K562 (cell line): ENCODE data around the gene GNA14. TPM values are rescaled to one million over a fixed set of nuclear protein-coding genes. Genes with fewer than 3 reads are reported as not detected.

Experiments used
- CBX2 ChIP-seq: fragments of 200-600 bp; sonication (generic); IDR thresholded peaks from one replicate; pipeline ENCODE4 v1.6.1; 2012; ENCODE audit warnings: mild to moderate bottlenecking, low read length, inconsistent platforms; ENCODE audit not compliant: insufficient read depth, poor library complexity, severe bottlenecking
- CBX3 ChIP-seq, 2 experiments: IDR thresholded peaks; 1 replicate in 1 of 2; 2 replicates in 1 of 2; pipeline ENCODE4 v1.6.1; 2012; ENCODE audit warnings: inconsistent platforms in 2 of 2, low read length in 2 of 2, borderline replicate concordance in 1 of 2, control low read depth in 1 of 2
- CHD7 ChIP-seq: fragments of 200-600 bp; sonication (generic); IDR thresholded peaks from one replicate; pipeline ENCODE4 v1.6.1; 2012; ENCODE audit warnings: mild to moderate bottlenecking, low read depth, low read length, inconsistent platforms
- ETV5 ChIP-seq: sonication (generic); formaldehyde crosslinking; IDR thresholded peaks from 2 replicates; pipeline ENCODE4 v1.4.0; 2020; ENCODE audit warnings: low read depth, mild to moderate bottlenecking, missing genetic modification reagents
- PHB2 ChIP-seq: fragments of 450-650 bp; IDR thresholded peaks from 2 replicates; pipeline ENCODE4 v1.6.1; 2017; ENCODE audit warnings: low read depth
- SREBF2 ChIP-seq: sonication (generic); formaldehyde crosslinking; IDR thresholded peaks from 2 replicates; pipeline ENCODE4 v1.4.0; 2020; ENCODE audit warnings: mild to moderate bottlenecking, missing genetic modification reagents
- ZBTB17 ChIP-seq: fragments of 450-650 bp; formaldehyde crosslinking; IDR thresholded peaks from 2 replicates; pipeline ENCODE4 v1.4.0; 2020; ENCODE audit warnings: mild to moderate bottlenecking
- polyA plus RNA-seq, 8 experiments: library from polyadenylated mRNA; depleted of rRNA in 4 of 8; stranded (reverse) in 5 of 8; unstranded in 3 of 8; fragments of >200 nt; fragmentation: Nextera tagmentation in 2 of 8; fragmentation: Illumina TruSeq in 1 of 8; extraction: Ambion mirVana in 2 of 8; extraction: Trizol in 1 of 8; gene quantifications; 2 replicates each; pipeline versions ENCODE4 v1.2.1 to v1.2.3, GENCODE V29; 2011 to 2014; ENCODE audit warnings: inconsistent platforms in 1 of 8, missing spikeins in 1 of 8
- total RNA-seq, 7 experiments: library from RNA; depleted of rRNA in 6 of 7; stranded (reverse); fragments of >200 nt in 6 of 7; fragmentation: Illumina TruSeq in 2 of 7; extraction: Trizol in 2 of 7; gene quantifications; 2 replicates each; pipeline versions ENCODE4 v1.2.1 to v1.2.3, GENCODE V29; 2011 to 2021; ENCODE audit warnings: low replicate concordance in 1 of 7

The GNA14 gene
- total and polyA plus RNA-seq, 9 of the 15 experiments (the other 6 are each of a cell fraction or from before 2014, with no cell fraction given), result 0.03 to 0.11 (median 0.03) TPM; not detected in 6

GRCh38 chr9:77697238-77697984 is 49.3 kb upstream of the GNA14 start (continued):
- no peak for TF ChIP-seq CHD7
- no peak for TF ChIP-seq CBX3 (IDR thresholded peaks at IDR 0.05; ENCODE audit: borderline replicate concordance in 1 of 2, low read length in 2 of 2)
- no peak for TF ChIP-seq ZBTB17
- no peak for TF ChIP-seq PHB2
- TF ChIP-seq CBX2, result no peak
- no peak for TF ChIP-seq SREBF2 (CRISPR knock-in tag)
- no peak for TF ChIP-seq ETV5 (CRISPR knock-in tag)
